GM19193 (cell line): ENCODE data around the gene FRMD3.

Experiments
- POLR2A ChIP-seq: IDR thresholded peaks from 4 replicates; pipeline ENCODE4 v1.6.1; 2011; ENCODE audit not compliant: insufficient read depth, insufficient read length; ENCODE audit errors: extremely low read depth

Gene FRMD3

DNA sequence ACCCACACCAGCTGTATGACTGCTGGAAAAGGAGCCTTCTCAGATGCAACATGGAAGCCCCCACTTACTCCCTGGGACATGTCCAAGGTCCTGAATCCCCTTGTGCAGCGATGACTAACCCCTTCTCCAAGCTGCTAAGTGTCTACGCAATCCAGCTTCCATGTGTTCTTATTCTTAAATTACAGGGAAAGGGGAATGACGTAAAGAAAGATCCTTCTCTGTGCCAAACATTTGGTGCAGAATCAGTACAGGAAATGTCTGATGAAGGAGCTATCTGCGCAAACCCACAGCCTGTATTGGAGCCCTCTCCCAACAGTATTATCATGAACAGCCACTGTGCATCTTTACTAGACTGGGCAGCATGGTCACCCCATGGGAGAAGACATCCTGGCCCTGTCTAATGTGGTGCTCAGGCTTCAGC is 183.2 kb downstream of the FRMD3 start:
- no peak for TF ChIP-seq POLR2A

DNA sequence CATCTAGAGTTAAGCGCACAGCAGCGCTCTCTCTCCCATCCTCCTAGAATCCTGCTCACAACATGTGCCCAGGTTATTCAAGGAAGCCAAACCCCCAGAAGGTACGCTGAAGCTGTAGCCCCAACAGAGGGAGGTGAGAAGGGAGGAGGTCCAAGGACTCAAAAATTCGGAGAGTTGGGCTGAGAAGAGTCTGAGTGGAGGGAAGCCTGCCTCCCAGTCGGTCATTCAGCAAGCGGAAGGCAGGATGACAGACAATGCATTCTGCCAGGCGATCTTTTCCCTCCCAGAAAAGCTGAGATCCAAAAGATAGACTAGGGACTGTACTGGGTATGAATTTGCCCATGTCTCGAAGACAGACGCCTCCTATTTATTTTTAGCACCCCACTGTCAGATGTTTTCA is 189.2 kb downstream of the FRMD3 start:
- no peak for TF ChIP-seq POLR2A

DNA sequence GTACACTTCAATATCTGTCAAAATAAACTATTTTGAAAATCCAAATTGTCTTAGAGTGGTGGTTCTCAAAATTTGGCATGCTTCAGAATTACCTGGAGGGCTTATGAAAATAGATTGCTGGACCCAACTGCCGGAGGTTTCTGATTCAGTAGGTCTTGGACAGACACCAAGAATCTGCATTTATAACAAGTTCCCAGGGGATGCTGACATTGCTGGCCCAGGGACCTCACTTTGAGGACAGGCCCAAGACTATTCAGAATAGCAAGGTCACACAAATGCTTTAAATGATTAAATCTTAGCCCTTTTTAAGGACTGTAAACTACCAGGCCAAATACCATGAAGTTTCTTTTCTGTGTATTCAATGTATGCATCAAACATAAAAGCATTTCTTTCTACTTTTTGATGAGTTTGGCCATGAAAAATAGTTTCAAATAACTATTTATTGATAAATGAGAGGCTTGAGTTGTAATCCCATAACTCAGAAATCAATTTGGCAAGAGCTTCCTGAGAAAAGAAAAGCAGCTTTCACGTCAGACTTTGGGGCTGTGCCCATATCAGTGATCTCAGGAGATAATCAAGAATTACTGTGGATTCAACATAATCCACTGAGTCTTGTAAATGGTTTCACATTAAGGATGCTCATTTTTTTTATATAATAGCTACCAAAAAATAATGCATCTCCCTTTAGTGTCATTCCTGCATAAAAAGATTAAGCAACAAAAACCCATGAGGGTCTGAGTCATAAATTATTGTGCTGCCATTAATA is 191.4 kb downstream of the FRMD3 start:
- TF ChIP-seq POLR2A, result no peak

DNA sequence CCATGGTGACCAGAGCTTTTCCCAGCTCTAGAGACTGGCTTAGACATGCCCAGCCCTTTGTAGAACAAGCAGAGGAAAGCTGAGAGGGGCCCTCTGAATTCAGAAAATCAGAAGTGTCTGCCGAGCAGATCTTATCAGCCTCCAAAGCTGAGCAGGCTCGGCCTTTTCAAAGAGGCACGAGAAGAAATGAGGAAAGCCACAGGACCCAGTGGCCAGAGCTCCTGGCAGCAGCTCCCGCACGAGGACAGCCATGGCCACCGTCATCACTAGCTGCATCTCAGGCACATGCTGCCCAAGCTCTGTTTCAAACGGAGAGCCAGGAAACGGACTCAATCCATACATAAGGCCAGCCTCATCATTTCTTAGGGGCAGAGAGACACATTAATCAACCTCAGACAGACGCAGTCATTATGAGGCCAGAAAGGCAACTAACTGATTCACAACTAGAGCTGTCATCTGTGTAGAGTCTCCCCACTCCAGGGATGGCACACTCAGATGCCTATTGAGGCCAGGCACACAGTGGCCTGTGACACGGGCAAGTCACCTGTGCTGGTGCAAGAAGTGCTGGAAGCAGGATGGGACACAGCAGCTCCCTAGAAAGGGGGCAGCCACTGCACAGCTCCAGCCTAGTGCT is 194.7 kb downstream of the FRMD3 start:
- TF ChIP-seq POLR2A, result no peak

DNA sequence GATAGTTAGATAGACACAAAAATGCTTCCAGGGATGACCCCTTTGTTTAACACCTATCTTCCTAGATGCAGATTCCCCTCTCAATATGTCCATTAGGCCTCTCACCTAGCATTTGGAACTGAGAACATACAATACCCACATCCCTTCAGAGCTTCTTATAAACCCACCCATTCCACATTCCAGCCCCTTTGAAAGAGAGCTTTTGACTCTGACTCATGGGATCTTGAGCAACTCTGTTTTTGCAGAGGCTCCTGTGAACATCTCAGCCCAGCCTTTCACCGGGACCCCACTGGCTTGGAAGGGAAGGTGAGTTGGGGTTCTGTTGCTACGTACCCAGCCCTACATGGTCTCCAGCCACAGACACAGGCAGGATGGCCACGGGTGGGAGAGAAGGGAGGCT is 195.5 kb downstream of the FRMD3 start:
- no peak for TF ChIP-seq POLR2A

DNA sequence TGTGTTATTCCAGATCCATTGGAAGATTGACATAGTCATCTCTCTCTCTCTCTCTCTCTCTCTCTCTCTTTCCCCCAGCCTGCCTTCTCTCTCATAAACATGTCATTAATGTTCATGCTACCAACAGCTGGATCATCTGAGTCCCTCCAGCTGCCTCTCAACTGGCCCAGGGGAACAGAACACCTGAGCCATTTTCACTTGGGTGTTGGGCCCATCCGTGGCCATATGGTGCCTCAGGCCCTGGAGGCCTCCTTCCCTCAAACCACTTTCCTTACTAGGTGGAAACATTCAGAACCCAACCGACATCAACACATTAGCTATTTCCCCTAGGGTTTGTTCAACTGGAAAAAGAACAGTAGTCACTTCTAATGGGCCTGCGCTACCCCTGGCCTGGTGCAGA is 196.2 kb downstream of the FRMD3 start:
- no peak for TF ChIP-seq POLR2A

DNA sequence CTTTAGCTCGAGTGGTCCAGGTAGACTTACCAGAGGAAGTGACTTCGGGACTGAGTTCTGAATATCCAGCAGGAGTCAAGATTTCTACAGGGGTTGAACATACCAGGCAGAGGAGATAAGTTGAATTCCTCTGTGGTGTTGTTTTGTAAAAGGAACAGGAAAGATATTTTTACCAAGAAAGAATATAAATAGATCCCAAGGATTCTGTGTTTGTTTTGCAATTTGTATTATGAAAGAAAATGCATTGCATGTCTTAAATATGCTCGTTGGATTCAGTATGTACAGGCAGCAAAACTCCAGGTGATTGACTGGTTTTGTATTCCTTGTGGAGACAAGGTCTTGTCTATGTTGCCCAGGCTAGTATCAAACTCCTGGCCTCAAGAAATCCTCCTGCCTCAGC is 197.8 kb downstream of the FRMD3 start:
- no peak for TF ChIP-seq POLR2A

DNA sequence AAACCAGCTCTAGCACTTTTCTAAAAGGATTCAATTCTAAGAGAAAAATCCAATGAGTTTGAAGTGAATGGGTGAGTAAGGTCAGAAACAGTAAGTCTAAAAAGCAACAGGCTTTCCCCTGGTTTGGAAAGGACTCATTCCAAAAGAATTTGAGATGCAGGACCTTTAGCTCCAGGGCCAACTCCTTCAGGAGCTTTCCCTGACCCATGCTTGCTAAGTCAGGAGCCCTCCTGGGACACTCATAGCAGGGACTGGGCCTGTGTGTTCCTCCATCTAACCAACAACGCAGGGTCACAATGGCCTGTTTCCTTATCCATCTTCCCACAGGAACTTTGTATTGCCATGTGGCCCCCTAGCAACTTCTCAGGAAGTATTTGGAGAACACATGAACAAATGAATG is 198.8 kb downstream of the FRMD3 start:
- TF ChIP-seq POLR2A, result no peak

DNA sequence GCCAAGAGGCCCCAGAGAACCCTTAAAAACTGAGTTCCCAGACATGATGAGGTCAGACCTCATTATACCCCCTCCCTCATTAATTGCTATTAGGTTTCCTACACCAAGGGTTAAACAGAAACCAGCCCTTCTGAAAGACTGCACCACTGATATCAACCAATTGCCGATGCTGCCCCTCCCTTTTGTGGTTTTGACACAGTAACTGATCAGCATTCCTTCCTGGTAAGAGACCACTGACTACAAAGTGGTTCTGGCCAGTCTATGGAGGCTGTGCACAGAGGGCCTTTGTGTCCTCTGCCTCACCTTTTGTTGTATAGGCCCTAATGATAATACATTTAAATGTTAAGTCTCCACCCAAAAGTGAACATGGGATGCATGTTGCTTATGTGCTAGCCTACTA is 201.5 kb downstream of the FRMD3 start:
- TF ChIP-seq POLR2A, result no peak

DNA sequence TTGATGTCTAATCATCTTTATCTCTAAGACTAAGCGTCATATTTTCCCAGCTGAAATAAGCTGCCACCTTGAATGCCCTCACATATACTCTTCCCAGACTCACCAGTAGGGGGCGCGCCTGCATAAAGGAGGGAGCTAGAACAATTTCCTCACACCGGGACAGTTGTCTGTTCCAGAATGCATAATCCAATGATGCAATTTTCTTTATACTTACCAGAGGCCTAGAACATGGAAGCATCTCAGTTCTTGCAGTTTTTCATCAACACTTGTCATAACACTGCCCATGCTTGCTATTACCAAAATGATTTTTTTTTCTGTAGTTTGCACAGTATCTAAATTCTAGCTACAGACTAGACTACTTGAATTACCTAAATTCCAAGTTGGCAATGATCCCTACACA is 203.9 kb downstream of the FRMD3 start:
- TF ChIP-seq POLR2A, result no peak

DNA sequence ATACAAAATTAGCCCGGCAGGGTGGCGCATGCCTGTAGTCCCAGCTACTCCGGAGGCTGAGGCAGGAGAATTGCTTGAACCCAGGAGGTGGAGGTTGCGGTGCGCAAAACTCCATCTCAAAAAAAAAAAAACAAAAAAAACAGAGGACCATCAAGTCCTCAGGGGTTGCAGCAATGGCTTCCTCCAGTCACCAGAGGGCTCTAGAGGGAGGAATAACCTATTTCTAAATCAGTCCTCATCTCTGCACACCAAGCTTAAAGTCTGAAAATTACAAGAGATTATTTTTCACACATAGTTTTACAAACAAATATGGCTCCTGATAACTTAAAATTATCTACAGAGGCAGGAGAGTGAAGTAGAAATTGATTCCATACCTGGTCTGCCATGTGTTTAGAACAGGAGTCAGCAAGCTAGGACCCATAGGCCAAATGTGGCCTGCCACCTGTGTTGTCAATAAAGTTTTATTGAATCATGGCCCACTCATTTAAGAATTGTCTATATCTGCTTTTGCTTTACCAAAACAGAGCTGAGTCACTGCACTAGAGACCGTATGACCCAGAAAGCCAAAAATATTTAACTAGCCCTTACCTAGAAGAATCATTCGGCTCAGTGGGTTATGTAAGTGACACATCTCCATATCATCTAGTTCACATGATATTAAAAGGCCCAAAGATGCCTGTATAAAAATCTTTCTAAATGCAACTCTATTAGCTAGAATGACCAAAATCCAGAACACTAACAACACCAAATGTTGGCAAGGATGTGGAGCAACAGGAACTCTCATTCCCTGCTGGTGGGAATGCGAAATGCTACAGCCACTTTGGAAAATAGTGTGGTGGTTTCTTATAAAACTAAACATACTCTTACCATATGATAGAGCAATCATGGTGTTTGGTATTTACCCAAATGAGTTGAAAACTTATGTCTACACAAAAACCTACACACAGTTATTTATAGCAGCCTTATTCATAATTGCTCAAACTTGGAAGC is 207.7 kb downstream of the FRMD3 start:
- no peak for TF ChIP-seq POLR2A

DNA sequence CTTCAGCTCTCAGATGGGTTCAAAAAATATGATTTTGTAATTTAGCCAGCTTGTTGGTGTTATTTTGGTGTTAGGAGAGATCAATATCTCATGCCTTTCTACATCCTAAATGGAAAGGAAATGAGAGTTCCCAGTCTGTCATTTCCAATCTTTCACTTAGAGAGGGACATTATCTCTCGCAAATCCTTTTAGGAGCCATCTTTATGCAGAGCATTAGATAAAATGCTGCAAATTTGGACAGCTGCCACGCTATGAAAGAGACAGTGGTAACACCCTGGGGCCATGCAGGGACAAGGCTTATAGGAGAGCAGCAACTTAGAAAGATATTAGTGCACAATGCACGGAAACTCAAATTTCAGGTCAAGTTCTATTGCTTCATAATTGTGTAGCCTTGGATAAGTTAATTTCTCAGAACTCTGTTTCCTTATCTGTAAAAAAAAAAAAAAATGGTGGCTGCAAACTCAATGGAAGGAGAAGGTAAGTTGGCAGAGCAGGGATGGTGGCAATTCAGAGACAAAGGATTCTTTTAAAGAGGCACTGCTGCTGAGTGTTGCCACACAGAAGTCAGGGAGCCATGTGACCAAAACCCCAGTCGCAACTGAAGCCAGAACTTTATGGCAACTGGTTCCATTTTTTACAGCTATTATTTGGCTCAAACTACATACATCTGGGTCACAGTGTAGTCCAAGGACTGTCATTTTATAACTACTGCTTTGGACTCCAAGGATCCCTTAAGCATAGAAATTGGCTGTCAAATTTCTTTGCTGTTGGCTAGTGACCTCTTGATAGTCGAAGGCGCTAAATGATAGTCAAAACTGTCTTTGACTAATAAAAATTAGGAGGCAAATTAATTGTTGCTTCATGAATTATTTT is 210.2 kb downstream of the FRMD3 start:
- no peak for TF ChIP-seq POLR2A

DNA sequence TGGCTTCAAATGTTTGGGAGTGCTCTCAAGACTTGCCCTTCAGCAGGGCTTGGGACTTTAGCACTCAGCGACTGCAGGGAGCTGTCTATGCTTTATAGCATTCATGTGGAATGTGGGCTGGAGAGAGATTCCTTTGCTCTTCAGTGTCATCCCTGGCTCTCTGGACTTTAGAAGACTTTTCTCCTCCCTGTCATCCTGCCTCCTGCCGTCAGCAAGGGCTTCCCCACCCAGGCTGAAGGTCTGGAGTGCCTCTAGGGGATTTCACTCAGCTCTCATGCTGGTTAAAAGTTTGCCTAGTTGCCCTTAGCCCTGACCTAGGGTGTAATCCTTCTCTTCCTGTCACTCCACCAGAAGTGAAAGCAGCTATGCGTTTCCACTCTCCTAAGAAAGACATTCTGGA is 210.9 kb downstream of the FRMD3 start:
- no peak for TF ChIP-seq POLR2A

DNA sequence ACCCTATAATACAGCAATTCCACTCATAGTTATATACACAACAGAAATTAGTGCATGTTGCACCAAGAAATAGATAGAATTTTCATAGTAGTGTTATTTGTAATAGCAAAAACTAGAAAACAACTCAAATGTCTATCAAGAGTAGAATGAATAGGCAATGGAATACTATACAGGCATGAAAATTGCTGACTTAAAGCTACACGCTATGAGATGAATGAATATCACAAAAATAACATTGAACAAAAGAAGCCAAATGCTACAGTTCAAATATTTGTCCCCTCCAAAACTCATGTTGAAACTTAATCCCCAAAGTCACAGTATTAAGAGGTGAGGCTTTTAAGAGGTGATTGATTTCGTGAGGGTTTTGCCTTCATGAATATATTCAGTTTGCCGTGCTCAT is 215.1 kb downstream of the FRMD3 start:
- no peak for TF ChIP-seq POLR2A
